Measurements from ENCODE around the gene TP53I11.

Gene TP53I11

GRCh38 chr11:44943118-44943517 lies 7.6 kb downstream of the TP53I11 start:
- H3K9me3 ChIP-seq (ENCODE audit: control insufficient read depth, low read length) = no peaks in the 10 kb centered on the region
- no peak overlapping the region for H2BK120ac ChIP-seq (ENCODE audit: low read depth, low read length)
- H3K9ac ChIP-seq (ENCODE audit: low read length) = no peak overlapping the region
- 84% methylated on average over 6 of the region's 7 CpGs for WGBS
- peaks cover 29% of the 10 kb centered on the region for H3K4me1 ChIP-seq (ENCODE audit: control insufficient read depth, insufficient read depth, low read depth, low read length)
- H3K79me1 ChIP-seq (replicated peaks; ENCODE audit: low read length, poor library complexity, severe bottlenecking) = peaks cover 29% of the 10 kb centered on the region
- H4K8ac ChIP-seq (ENCODE audit: low read length) = no peak overlapping the region
- no peak overlapping the region for H3K4me3 ChIP-seq (ENCODE audit: insufficient read depth in 1 of 2, low read depth in 1 of 2, low read length in 2 of 2)
- H2AK5ac ChIP-seq (ENCODE audit: low read length, severe bottlenecking) = no peak overlapping the region
- no peak overlapping the region for H2BK15ac ChIP-seq (ENCODE audit: low read depth, poor library complexity, severe bottlenecking)
- H3K4me2 ChIP-seq (ENCODE audit: low read length, poor library complexity, severe bottlenecking) = no peak overlapping the region
- H2BK12ac ChIP-seq (ENCODE audit: low read length in 2 of 2) = no peak overlapping the region
- DNase-seq = no peak
- no peak overlapping the region for H2AFZ ChIP-seq (ENCODE audit: low read depth, low read length)
- no peak overlapping the region for H3K4ac ChIP-seq (ENCODE audit: low read depth in 1 of 2, low read length in 2 of 2)
- no peak overlapping the region for H4K91ac ChIP-seq (ENCODE audit: low read length)
- peaks cover 21 to 31% of the 10 kb centered on the region in 2 experiments for H3K36me3 ChIP-seq (ENCODE audit: control insufficient read depth in 1 of 2, insufficient read depth in 2 of 2, low read depth in 1 of 2, low read length in 2 of 2)
- H3K23ac ChIP-seq (ENCODE audit: low read length in 2 of 2) = no peak overlapping the region
- no peaks in the 10 kb centered on the region for H3K27me3 ChIP-seq (ENCODE audit: control insufficient read depth in 1 of 2, insufficient read depth in 1 of 2, low read length in 2 of 2)
- peak overlapping the region in 1 of 2 experiments; percentile 31 for H3K14ac ChIP-seq (ENCODE audit: low read length in 2 of 2)
- no peak overlapping the region for H3K27ac ChIP-seq (ENCODE audit: low read length, poor library complexity, severe bottlenecking)
- H2BK5ac ChIP-seq (ENCODE audit: low read depth, low read length, poor library complexity, severe bottlenecking) = no peak overlapping the region
- H3K18ac ChIP-seq (ENCODE audit: low read depth in 1 of 2, low read length in 2 of 2) = peak overlapping the region in 1 of 2 experiments; percentile 31

- Histone ChIP-seq H3K9me3 (ENCODE audit: control insufficient read depth, low read length) (no peaks in the 10 kb centered on the region), H2BK5ac (ENCODE audit: low read depth, low read length, poor library complexity, severe bottlenecking) (no peak overlapping the region), H2BK12ac (ENCODE audit: low read length in 2 of 2) (peak overlapping the region; percentile 21 to 91), H3K14ac (ENCODE audit: low read length in 2 of 2) (peak overlapping the region in 1 of 2 experiments; percentile 72), H2BK120ac (ENCODE audit: low read depth, low read length) (no peak overlapping the region), H3K4me2 (ENCODE audit: low read length, poor library complexity, severe bottlenecking) (no peak overlapping the region), H3K36me3 (ENCODE audit: control insufficient read depth in 1 of 2, insufficient read depth in 2 of 2, low read depth in 1 of 2, low read length in 2 of 2) (peaks cover 25 to 33% of the 10 kb centered on the region in 2 experiments), H3K4me3 (ENCODE audit: insufficient read depth in 1 of 2, low read depth in 1 of 2, low read length in 2 of 2) (no peak overlapping the region), H2AFZ (ENCODE audit: low read depth, low read length) (no peak overlapping the region), H3K18ac (ENCODE audit: low read depth in 1 of 2, low read length in 2 of 2) (peak overlapping the region; percentile 69 to 86), H3K79me1 (replicated peaks; ENCODE audit: low read length, poor library complexity, severe bottlenecking) (peaks cover 21% of the 10 kb centered on the region), H2AK5ac (ENCODE audit: low read length, severe bottlenecking) (peak overlapping the region; percentile 62), H3K27ac (ENCODE audit: low read length, poor library complexity, severe bottlenecking) (no peak overlapping the region), H3K23ac (ENCODE audit: low read length in 2 of 2) (peak overlapping the region in 1 of 2 experiments; percentile 18), H4K91ac (ENCODE audit: low read length) (peak overlapping the region; percentile 70), H4K8ac (ENCODE audit: low read length) (peak overlapping the region; percentile 27), H3K4ac (ENCODE audit: low read depth in 1 of 2, low read length in 2 of 2) (peak overlapping the region in 1 of 2 experiments; percentile 16), H3K27me3 (ENCODE audit: control insufficient read depth in 1 of 2, insufficient read depth in 1 of 2, low read length in 2 of 2) (no peaks in the 10 kb centered on the region), H2BK15ac (ENCODE audit: low read depth, poor library complexity, severe bottlenecking) (no peak overlapping the region), H3K9ac (ENCODE audit: low read length) (no peak overlapping the region), H3K4me1 (ENCODE audit: control insufficient read depth, insufficient read depth, low read depth, low read length) (peaks cover 29% of the 10 kb centered on the region)
- WGBS = 87% methylated on average over 10 of the region's 10 CpGs
- DNase-seq = no peak
These were observed 8.4 kb downstream of the TP53I11 start for GRCh38 chr11:44942029-44942955.

- Histone ChIP-seq H3K36me3 (ENCODE audit: control insufficient read depth in 1 of 2, insufficient read depth in 2 of 2, low read depth in 1 of 2, low read length in 2 of 2) (peaks cover 30 to 40% of the 10 kb centered on the region in 2 experiments), H3K79me1 (replicated peaks; ENCODE audit: low read length, poor library complexity, severe bottlenecking) (peaks cover 21% of the 10 kb centered on the region), H2BK12ac (ENCODE audit: low read length in 2 of 2) (peak overlapping the region in 1 of 2 experiments; percentile 91), H3K4ac (ENCODE audit: low read depth in 1 of 2, low read length in 2 of 2) (no peak overlapping the region), H2BK5ac (ENCODE audit: low read depth, low read length, poor library complexity, severe bottlenecking) (no peak overlapping the region), H2AK5ac (ENCODE audit: low read length, severe bottlenecking) (no peak overlapping the region), H3K27me3 (ENCODE audit: control insufficient read depth in 1 of 2, insufficient read depth in 1 of 2, low read length in 2 of 2) (no peaks in the 10 kb centered on the region), H3K18ac (ENCODE audit: low read depth in 1 of 2, low read length in 2 of 2) (peak overlapping the region; percentile 33 to 86), H3K9ac (ENCODE audit: low read length) (peak overlapping the region; percentile 10), H3K4me3 (ENCODE audit: insufficient read depth in 1 of 2, low read depth in 1 of 2, low read length in 2 of 2) (no peak overlapping the region), H4K91ac (ENCODE audit: low read length) (peak overlapping the region; percentile 70), H3K27ac (ENCODE audit: low read length, poor library complexity, severe bottlenecking) (no peak overlapping the region), H2BK15ac (ENCODE audit: low read depth, poor library complexity, severe bottlenecking) (peak overlapping the region; percentile 44), H3K4me1 (ENCODE audit: control insufficient read depth, insufficient read depth, low read depth, low read length) (peaks cover 32% of the 10 kb centered on the region), H3K14ac (ENCODE audit: low read length in 2 of 2) (peak overlapping the region in 1 of 2 experiments; percentile 72), H3K4me2 (ENCODE audit: low read length, poor library complexity, severe bottlenecking) (no peak overlapping the region), H4K8ac (ENCODE audit: low read length) (peak overlapping the region; percentile 27), H3K9me3 (ENCODE audit: control insufficient read depth, low read length) (no peaks in the 10 kb centered on the region), H3K23ac (ENCODE audit: low read length in 2 of 2) (peak overlapping the region in 1 of 2 experiments; percentile 18), H2AFZ (ENCODE audit: low read depth, low read length) (no peak overlapping the region), H2BK120ac (ENCODE audit: low read depth, low read length) (no peak overlapping the region)
- no peak for DNase-seq
- 89% methylated on average over 12 of the region's 12 CpGs for WGBS
These were observed 9.2 kb downstream of the TP53I11 start for GRCh38 chr11:44941259-44942021.

GRCh38 chr11:44940835-44941234 lies 9.8 kb downstream of the TP53I11 start:
- no peaks in the 10 kb centered on the region for H3K9me3 ChIP-seq (ENCODE audit: control insufficient read depth, low read length)
- no peak overlapping the region for H2BK120ac ChIP-seq (ENCODE audit: low read depth, low read length)
- H3K79me1 ChIP-seq (replicated peaks; ENCODE audit: low read length, poor library complexity, severe bottlenecking) = peaks cover 21% of the 10 kb centered on the region
- H2BK15ac ChIP-seq (ENCODE audit: low read depth, poor library complexity, severe bottlenecking) = no peak overlapping the region
- no peak overlapping the region for H4K8ac ChIP-seq (ENCODE audit: low read length)
- H3K4me1 ChIP-seq (ENCODE audit: control insufficient read depth, insufficient read depth, low read depth, low read length) = peaks cover 32% of the 10 kb centered on the region
- H3K27me3 ChIP-seq (ENCODE audit: control insufficient read depth in 1 of 2, insufficient read depth in 1 of 2, low read length in 2 of 2) = no peaks in the 10 kb centered on the region
- H2BK12ac ChIP-seq (ENCODE audit: low read length in 2 of 2) = no peak overlapping the region
- 94% methylated on average over 9 of the region's 9 CpGs for WGBS
- no peak overlapping the region for H3K18ac ChIP-seq (ENCODE audit: low read depth in 1 of 2, low read length in 2 of 2)
- DNase-seq = no peak
- H2AFZ ChIP-seq (ENCODE audit: low read depth, low read length) = no peak overlapping the region
- no peak overlapping the region for H2BK5ac ChIP-seq (ENCODE audit: low read depth, low read length, poor library complexity, severe bottlenecking)
- H3K14ac ChIP-seq (ENCODE audit: low read length in 2 of 2) = no peak overlapping the region
- no peak overlapping the region for H3K4me3 ChIP-seq (ENCODE audit: insufficient read depth in 1 of 2, low read depth in 1 of 2, low read length in 2 of 2)
- no peak overlapping the region for H2AK5ac ChIP-seq (ENCODE audit: low read length, severe bottlenecking)
- no peak overlapping the region for H4K91ac ChIP-seq (ENCODE audit: low read length)
- H3K27ac ChIP-seq (ENCODE audit: low read length, poor library complexity, severe bottlenecking) = no peak overlapping the region
- H3K4ac ChIP-seq (ENCODE audit: low read depth in 1 of 2, low read length in 2 of 2) = no peak overlapping the region
- peak overlapping the region; percentile 10 for H3K9ac ChIP-seq (ENCODE audit: low read length)
- no peak overlapping the region for H3K23ac ChIP-seq (ENCODE audit: low read length in 2 of 2)
- H3K4me2 ChIP-seq (ENCODE audit: low read length, poor library complexity, severe bottlenecking) = no peak overlapping the region
- H3K36me3 ChIP-seq (ENCODE audit: control insufficient read depth in 1 of 2, insufficient read depth in 2 of 2, low read depth in 1 of 2, low read length in 2 of 2) = peaks cover 24 to 45% of the 10 kb centered on the region in 2 experiments
